A172 (cell line): ENCODE measurements around the gene KCNMA1. TPM values are rescaled to one million over a fixed set of nuclear protein-coding genes. Genes with fewer than 3 reads are reported as not detected.

Source experiments
- DNase-seq: peaks from one replicate; pipeline ENCODE4 v3.0.0-alpha.2; 2015; ENCODE audit warnings: low spot score
- total RNA-seq: library from RNA; depleted of rRNA; stranded (reverse); fragments of >200 nt; shearing (Covaris generic); gene quantifications from 2 replicates; pipeline ENCODE4 v1.2.3, GENCODE V29; 2014

Gene KCNMA1
- total RNA-seq, 1 experiment from 2014 or later = 50.7 TPM

GRCh38 chr10:77377678-77378352 lies 259.8 kb downstream of the KCNMA1 start:
- no peak for DNase-seq

- DNase-seq = peak; percentile 20
These were observed 260.6 kb downstream of the KCNMA1 start for GRCh38 chr10:77377034-77377433.

GRCh38 chr10:77374189-77374656 lies 263.4 kb downstream of the KCNMA1 start:
- DNase-seq = no peak

GRCh38 chr10:77371848-77372799 lies 265.5 kb downstream of the KCNMA1 start:
- DNase-seq = no peak

- no peak for DNase-seq
These were observed 266.2 kb downstream of the KCNMA1 start for GRCh38 chr10:77371421-77371820.

- no peak for DNase-seq
These were observed 269.6 kb downstream of the KCNMA1 start for GRCh38 chr10:77368006-77368405.

- DNase-seq = no peak
These were observed 274.4 kb downstream of the KCNMA1 start for GRCh38 chr10:77363210-77363609.

GRCh38 chr10:77361831-77362230 lies 275.8 kb downstream of the KCNMA1 start:
- DNase-seq = no peak

- DNase-seq = no peak
These were observed 276.2 kb downstream of the KCNMA1 start for GRCh38 chr10:77361426-77361825.

GRCh38 chr10:77360835-77361234 lies 276.8 kb downstream of the KCNMA1 start:
- no peak for DNase-seq

GRCh38 chr10:77359950-77360520 lies 277.6 kb downstream of the KCNMA1 start:
- no peak for DNase-seq

GRCh38 chr10:77359287-77359691 lies 278.3 kb downstream of the KCNMA1 start:
- DNase-seq = no peak

GRCh38 chr10:77358656-77359055 lies 279.0 kb downstream of the KCNMA1 start:
- DNase-seq = no peak

- peak; percentile 51 for DNase-seq
These were observed 279.8 kb downstream of the KCNMA1 start for GRCh38 chr10:77357611-77358310.

GRCh38 chr10:77357185-77357584 lies 280.4 kb downstream of the KCNMA1 start:
- no peak for DNase-seq

GRCh38 chr10:77355844-77356243 lies 281.8 kb downstream of the KCNMA1 start:
- DNase-seq = peak; percentile 73

GRCh38 chr10:77351386-77351785 lies 286.2 kb downstream of the KCNMA1 start:
- DNase-seq = peak; percentile 34

- DNase-seq = peak; percentile 100
These were observed 286.9 kb downstream of the KCNMA1 start for GRCh38 chr10:77350711-77351119.

GRCh38 chr10:77350134-77350533 lies 287.5 kb downstream of the KCNMA1 start:
- peak; percentile 16 for DNase-seq

GRCh38 chr10:77349226-77349625 lies 288.4 kb downstream of the KCNMA1 start:
- DNase-seq = no peak

GRCh38 chr10:77348751-77349150 lies 288.9 kb downstream of the KCNMA1 start:
- no peak for DNase-seq

- peak; percentile 38 for DNase-seq
These were observed 289.5 kb downstream of the KCNMA1 start for GRCh38 chr10:77348082-77348481.
